WTC11 (cell line): Measurements from ENCODE around the gene DMRTB1.

Source experiments
- CTCF ChIP-seq: fragments of 200-600 bp; IDR thresholded peaks from 2 replicates; pipeline ENCODE4 v1.8.0; 2022; ENCODE audit warnings: antibody characterized with exemption
- E2F5 ChIP-seq: sonication (generic); formaldehyde crosslinking; IDR thresholded peaks from 2 replicates; pipeline ENCODE4 v1.8.1; 2022; ENCODE audit warnings: mild to moderate bottlenecking, moderate library complexity, missing genetic modification reagents
- ESRRA ChIP-seq: sonication (generic); formaldehyde crosslinking; IDR thresholded peaks from 2 replicates; pipeline ENCODE4 v1.8.1; 2022; ENCODE audit warnings: mild to moderate bottlenecking, missing genetic modification reagents, borderline replicate concordance
- IRF2 ChIP-seq: sonication (generic); formaldehyde crosslinking; IDR thresholded peaks from 2 replicates; pipeline ENCODE4 v1.8.0; 2022; ENCODE audit warnings: low read depth, missing genetic modification reagents, borderline replicate concordance
- JUN ChIP-seq: sonication (generic); formaldehyde crosslinking; IDR thresholded peaks from 2 replicates; pipeline ENCODE4 v1.8.0; 2023; ENCODE audit warnings: mild to moderate bottlenecking, missing genetic modification reagents
- KAT7 ChIP-seq: sonication (generic); formaldehyde crosslinking; IDR thresholded peaks from 2 replicates; pipeline ENCODE4 v1.8.1; 2023; ENCODE audit warnings: missing genetic modification reagents, mild to moderate bottlenecking, borderline replicate concordance
- SMAD3 ChIP-seq: sonication (generic); formaldehyde crosslinking; IDR thresholded peaks from 2 replicates; pipeline ENCODE4 v1.8.0; 2022; ENCODE audit warnings: missing genetic modification reagents, mild to moderate bottlenecking, borderline replicate concordance
- USF1 ChIP-seq: sonication (generic); formaldehyde crosslinking; IDR thresholded peaks from 2 replicates; pipeline ENCODE4 v1.8.0; 2022; ENCODE audit warnings: mild to moderate bottlenecking, missing genetic modification reagents
- ZNF281 ChIP-seq: sonication (generic); formaldehyde crosslinking; IDR thresholded peaks from 2 replicates; pipeline ENCODE4 v1.8.0; 2023; ENCODE audit warnings: mild to moderate bottlenecking, missing genetic modification reagents
- TF ChIP-seq, protein P1 (sequence below): sonication (generic); formaldehyde crosslinking; IDR thresholded peaks from 2 replicates; pipeline ENCODE4 v1.8.1; 2022; ENCODE audit warnings: mild to moderate bottlenecking, missing genetic modification reagents, moderate library complexity, borderline replicate concordance
- TF ChIP-seq, protein P2 (sequence below): fragments of 250-450 bp; sonication (Bioruptor Pico); IDR thresholded peaks from 2 replicates; pipeline ENCODE4 v1.9.0; 2021; ENCODE audit warnings: moderate library complexity, mild to moderate bottlenecking, inconsistent platforms, borderline replicate concordance
- TF ChIP-seq, protein P3 (sequence below): sonication (generic); formaldehyde crosslinking; IDR thresholded peaks from 2 replicates; pipeline ENCODE4 v1.8.0; 2022; ENCODE audit warnings: mild to moderate bottlenecking, missing genetic modification reagents

DNA sequence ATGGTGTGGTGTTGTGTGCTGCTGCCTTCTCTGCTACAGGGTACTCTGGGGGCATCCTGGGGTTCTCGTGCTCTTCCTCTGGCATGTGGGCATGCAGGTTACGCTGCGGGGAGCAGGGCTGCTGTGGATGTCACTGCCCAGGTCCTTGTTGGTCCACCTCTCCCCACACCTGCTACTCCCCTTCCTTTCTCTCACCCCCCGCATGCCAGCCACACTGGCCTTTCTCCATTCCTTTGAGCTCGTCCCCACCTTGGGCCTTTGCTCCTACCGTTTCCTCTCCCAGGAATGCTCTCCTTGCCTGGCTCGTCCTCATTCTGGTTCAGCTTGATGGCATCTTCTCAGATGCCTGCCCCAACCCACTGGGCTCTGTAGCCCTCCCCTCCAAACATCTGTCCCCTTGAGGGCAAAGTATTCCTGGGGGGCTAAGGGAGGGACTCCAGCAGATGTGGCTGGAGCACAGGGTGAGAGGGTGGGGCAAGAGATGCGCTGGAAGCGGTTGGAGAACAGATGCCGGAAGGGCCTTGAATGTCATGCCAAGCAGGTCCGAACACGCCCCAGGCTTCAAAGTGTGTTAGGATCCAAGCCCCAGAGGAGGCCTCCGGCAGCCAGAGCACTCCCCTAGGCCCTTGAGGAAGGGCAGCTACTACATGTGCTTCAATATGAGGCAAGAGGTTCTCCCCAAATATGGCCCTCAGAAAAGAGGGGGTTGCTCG is 23.4 kb downstream of the DMRTB1 start:
- TF ChIP-seq ZNF281 (CRISPR knock-in tag) (no peak), CTCF (no peak), USF1 (CRISPR knock-in tag) (no peak), ESRRA (CRISPR knock-in tag) (no peak), KAT7 (CRISPR knock-in tag) (no peak), E2F5 (no peak), JUN (CRISPR knock-in tag) (no peak), IRF2 (CRISPR knock-in tag) (no peak), SMAD3 (CRISPR knock-in tag) (no peak)
- TF ChIP-seq, protein P1, sequence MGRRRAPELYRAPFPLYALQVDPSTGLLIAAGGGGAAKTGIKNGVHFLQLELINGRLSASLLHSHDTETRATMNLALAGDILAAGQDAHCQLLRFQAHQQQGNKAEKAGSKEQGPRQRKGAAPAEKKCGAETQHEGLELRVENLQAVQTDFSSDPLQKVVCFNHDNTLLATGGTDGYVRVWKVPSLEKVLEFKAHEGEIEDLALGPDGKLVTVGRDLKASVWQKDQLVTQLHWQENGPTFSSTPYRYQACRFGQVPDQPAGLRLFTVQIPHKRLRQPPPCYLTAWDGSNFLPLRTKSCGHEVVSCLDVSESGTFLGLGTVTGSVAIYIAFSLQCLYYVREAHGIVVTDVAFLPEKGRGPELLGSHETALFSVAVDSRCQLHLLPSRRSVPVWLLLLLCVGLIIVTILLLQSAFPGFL (CRISPR knock-in tag), result no peak
- TF ChIP-seq, protein P2, sequence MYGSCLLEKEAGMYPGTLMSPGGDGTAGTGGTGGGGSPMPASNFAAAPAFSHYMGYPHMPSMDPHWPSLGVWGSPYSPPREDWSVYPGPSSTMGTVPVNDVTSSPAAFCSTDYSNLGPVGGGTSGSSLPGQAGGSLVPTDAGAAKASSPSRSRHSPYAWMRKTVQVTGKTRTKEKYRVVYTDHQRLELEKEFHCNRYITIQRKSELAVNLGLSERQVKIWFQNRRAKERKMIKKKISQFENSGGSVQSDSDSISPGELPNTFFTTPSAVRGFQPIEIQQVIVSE (CRISPR knock-in tag), result no peak
- TF ChIP-seq, protein P3, sequence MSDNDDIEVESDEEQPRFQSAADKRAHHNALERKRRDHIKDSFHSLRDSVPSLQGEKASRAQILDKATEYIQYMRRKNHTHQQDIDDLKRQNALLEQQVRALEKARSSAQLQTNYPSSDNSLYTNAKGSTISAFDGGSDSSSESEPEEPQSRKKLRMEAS (CRISPR knock-in tag), result no peak
